HepG2 (cell line): ENCODE measurements around the gene SOCS1. TPM values are rescaled to one million over a fixed set of nuclear protein-coding genes. Genes with fewer than 3 reads are reported as not detected.

Source experiments
- BORCS8-MEF2B ChIP-seq: sonication (generic); formaldehyde crosslinking; IDR thresholded peaks from 2 replicates; pipeline ENCODE4 v1.8.0; 2022; ENCODE audit warnings: mild to moderate bottlenecking, missing genetic modification reagents
- DMAP1 ChIP-seq: IDR thresholded peaks from 2 replicates; pipeline ENCODE4 v1.6.1; 2016
- FOSL1 ChIP-seq: sonication (generic); formaldehyde crosslinking; IDR thresholded peaks from 2 replicates; pipeline ENCODE4 v1.9.0; 2021; ENCODE audit warnings: missing genetic modification reagents, borderline replicate concordance
- KDM1A ChIP-seq: IDR thresholded peaks from 2 replicates; pipeline ENCODE4 v1.6.1; 2016; ENCODE audit warnings: missing compliant biosample characterization
- MATR3 ChIP-seq: sonication (generic); formaldehyde crosslinking; IDR thresholded peaks from 2 replicates; pipeline ENCODE4 v1.4.0; 2020; ENCODE audit warnings: missing genetic modification reagents
- PAX8 ChIP-seq: sonication (generic); formaldehyde crosslinking; IDR thresholded peaks from 2 replicates; pipeline ENCODE4 v1.8.0; 2022; ENCODE audit warnings: mild to moderate bottlenecking, missing genetic modification reagents, borderline replicate concordance
- PPARG ChIP-seq: conservative IDR thresholded peaks from 2 replicates; pipeline ENCODE4 v1.6.1; 2016; ENCODE audit warnings: missing biosample characterization, missing genetic modification reagents
- RXRA ChIP-seq: sonication (generic); formaldehyde crosslinking; IDR thresholded peaks from 2 replicates; pipeline ENCODE4 v1.5.1; 2020; ENCODE audit warnings: missing genetic modification reagents
- SMYD3 ChIP-seq: sonication (generic); formaldehyde crosslinking; IDR thresholded peaks from 2 replicates; pipeline ENCODE4 v1.8.1; 2023; ENCODE audit warnings: mild to moderate bottlenecking, missing genetic modification reagents
- SP2 ChIP-seq: sonication (generic); formaldehyde crosslinking; IDR thresholded peaks from 2 replicates; pipeline ENCODE4 v1.5.1; 2020; ENCODE audit warnings: mild to moderate bottlenecking, missing genetic modification reagents
- SRY ChIP-seq: sonication (generic); formaldehyde crosslinking; IDR thresholded peaks from 2 replicates; pipeline ENCODE4 v1.8.0; 2022; ENCODE audit warnings: mild to moderate bottlenecking, missing genetic modification reagents
- SYNCRIP ChIP-seq: fragments of 200-400 bp; formaldehyde crosslinking; IDR thresholded peaks from 2 replicates; pipeline ENCODE4 v1.6.1; 2018; ENCODE audit warnings: mild to moderate bottlenecking, low read depth, low read length; ENCODE audit not compliant: insufficient read depth
- TBX2 ChIP-seq: sonication (generic); formaldehyde crosslinking; IDR thresholded peaks from 2 replicates; pipeline ENCODE4 v1.5.0; 2020; ENCODE audit warnings: missing genetic modification reagents, mild to moderate bottlenecking, borderline replicate concordance
- ZBTB20 ChIP-seq: sonication (generic); formaldehyde crosslinking; IDR thresholded peaks from 2 replicates; pipeline ENCODE4 v1.8.1; 2023; ENCODE audit warnings: missing genetic modification reagents, low read depth, mild to moderate bottlenecking, borderline replicate concordance
- ZEB1 ChIP-seq: IDR thresholded peaks from 2 replicates; pipeline ENCODE4 v1.6.1; 2012; ENCODE audit warnings: mild to moderate bottlenecking, low read depth, inconsistent platforms; ENCODE audit not compliant: insufficient replicate concordance
- ZNF432 ChIP-seq: sonication (generic); formaldehyde crosslinking; IDR thresholded peaks from 2 replicates; pipeline ENCODE4 v1.5.0; 2020; ENCODE audit warnings: missing genetic modification reagents, mild to moderate bottlenecking, borderline replicate concordance
- ZNF790 ChIP-seq: sonication (generic); formaldehyde crosslinking; IDR thresholded peaks from 2 replicates; pipeline ENCODE4 v1.8.0; 2022; ENCODE audit warnings: missing genetic modification reagents, mild to moderate bottlenecking, borderline replicate concordance
- polyA plus RNA-seq, 8 experiments: library from polyadenylated mRNA; depleted of rRNA in 3 of 8; stranded (reverse) in 7 of 8; unstranded in 1 of 8; fragments of >200 nt; fragmentation: Illumina TruSeq in 4 of 8; extraction: Trizol in 4 of 8; gene quantifications; 2 replicates each; pipeline versions ENCODE4 v1.2.1 to v1.2.3, GENCODE V29; 2011 to 2016; ENCODE audit warnings: low read depth in 4 of 8, missing spikeins in 1 of 8, mixed read lengths in 1 of 8; ENCODE audit not compliant: insufficient read depth in 1 of 8
- total RNA-seq, 5 experiments: library from RNA; depleted of rRNA; stranded (reverse); fragments of >200 nt; fragmentation: Illumina TruSeq; extraction: Trizol; gene quantifications; 2 replicates each; pipeline ENCODE4 v1.2.3, GENCODE V29; 2016; ENCODE audit warnings: low read depth in 1 of 5
- TF ChIP-seq, protein P1 (sequence below): IDR thresholded peaks from 2 replicates; pipeline ENCODE4 v1.4.0; 2020; ENCODE audit warnings: mild to moderate bottlenecking, missing genetic modification reagents
- TF ChIP-seq, protein P2 (sequence below): sonication (generic); formaldehyde crosslinking; IDR thresholded peaks from 2 replicates; pipeline ENCODE4 v1.5.0; 2020; ENCODE audit warnings: missing genetic modification reagents
- TF ChIP-seq, protein P3 (sequence below): sonication (generic); formaldehyde crosslinking; IDR thresholded peaks from 2 replicates; pipeline ENCODE4 v1.4.0; 2020; ENCODE audit warnings: mild to moderate bottlenecking, missing genetic modification reagents
- TF ChIP-seq, protein P4 (sequence below): sonication (generic); formaldehyde crosslinking; IDR thresholded peaks from 2 replicates; pipeline ENCODE4 v1.4.0; 2020; ENCODE audit warnings: missing genetic modification reagents
- TF ChIP-seq, protein P5 (sequence below): IDR thresholded peaks from 2 replicates; pipeline ENCODE4 v1.6.1; 2016

The SOCS1 gene
- total and polyA plus RNA-seq, 2 of the 13 experiments (the other 11 are each of a cell fraction or from before 2014, with no cell fraction given): 5.3 to 6.3 TPM

DNA sequence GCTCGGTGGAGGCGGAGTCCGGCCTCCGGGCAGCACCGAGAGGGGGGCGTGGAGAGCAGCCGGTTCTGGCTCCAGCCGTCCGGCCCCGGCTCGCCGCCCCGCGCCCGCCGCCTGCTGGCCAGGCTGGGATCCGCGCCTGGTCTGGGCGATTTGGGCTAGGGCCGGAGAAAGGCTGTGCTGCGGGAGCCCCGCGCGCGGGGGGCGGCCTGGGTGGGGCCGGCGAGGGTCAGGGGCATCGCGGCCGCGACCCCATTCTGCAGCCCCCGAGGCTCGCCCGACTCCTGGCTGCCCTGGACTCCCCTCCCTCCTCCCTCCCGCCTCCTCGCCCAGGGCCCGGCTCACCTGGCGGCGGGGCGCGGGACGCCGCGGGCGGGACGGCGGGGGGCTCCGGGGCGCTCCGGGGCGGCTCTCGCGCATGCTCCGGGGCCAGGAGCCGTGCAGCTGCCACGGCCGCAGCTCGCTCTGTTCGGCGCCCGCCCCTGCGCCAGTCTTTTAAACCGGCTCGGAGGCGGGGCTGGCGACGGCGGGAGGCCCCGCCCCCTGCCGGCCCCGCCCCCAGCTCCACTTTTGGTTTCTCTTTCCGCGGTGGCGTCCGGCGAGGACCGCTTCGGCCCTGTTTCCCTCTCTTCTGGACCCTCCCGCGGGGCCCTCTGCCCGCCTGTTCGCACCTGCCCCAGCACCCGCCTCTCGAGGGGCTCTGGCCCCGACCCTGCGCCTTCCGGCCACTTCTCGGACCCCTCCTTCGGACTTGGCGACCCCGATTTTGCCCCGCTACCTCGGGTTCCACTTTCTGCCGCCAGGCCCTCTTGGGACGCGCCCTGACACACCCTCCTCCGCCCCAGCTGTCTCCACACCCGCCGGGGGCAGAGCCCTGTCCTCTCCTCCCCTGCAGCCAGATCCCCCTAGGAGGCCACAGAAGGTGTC is at the start of gene SOCS1 (continued):
- TF ChIP-seq, protein P1, sequence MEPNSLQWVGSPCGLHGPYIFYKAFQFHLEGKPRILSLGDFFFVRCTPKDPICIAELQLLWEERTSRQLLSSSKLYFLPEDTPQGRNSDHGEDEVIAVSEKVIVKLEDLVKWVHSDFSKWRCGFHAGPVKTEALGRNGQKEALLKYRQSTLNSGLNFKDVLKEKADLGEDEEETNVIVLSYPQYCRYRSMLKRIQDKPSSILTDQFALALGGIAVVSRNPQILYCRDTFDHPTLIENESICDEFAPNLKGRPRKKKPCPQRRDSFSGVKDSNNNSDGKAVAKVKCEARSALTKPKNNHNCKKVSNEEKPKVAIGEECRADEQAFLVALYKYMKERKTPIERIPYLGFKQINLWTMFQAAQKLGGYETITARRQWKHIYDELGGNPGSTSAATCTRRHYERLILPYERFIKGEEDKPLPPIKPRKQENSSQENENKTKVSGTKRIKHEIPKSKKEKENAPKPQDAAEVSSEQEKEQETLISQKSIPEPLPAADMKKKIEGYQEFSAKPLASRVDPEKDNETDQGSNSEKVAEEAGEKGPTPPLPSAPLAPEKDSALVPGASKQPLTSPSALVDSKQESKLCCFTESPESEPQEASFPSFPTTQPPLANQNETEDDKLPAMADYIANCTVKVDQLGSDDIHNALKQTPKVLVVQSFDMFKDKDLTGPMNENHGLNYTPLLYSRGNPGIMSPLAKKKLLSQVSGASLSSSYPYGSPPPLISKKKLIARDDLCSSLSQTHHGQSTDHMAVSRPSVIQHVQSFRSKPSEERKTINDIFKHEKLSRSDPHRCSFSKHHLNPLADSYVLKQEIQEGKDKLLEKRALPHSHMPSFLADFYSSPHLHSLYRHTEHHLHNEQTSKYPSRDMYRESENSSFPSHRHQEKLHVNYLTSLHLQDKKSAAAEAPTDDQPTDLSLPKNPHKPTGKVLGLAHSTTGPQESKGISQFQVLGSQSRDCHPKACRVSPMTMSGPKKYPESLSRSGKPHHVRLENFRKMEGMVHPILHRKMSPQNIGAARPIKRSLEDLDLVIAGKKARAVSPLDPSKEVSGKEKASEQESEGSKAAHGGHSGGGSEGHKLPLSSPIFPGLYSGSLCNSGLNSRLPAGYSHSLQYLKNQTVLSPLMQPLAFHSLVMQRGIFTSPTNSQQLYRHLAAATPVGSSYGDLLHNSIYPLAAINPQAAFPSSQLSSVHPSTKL: peak; percentile 29; the same call in 1 of the 2 replicates
- TF ChIP-seq TBX2 (CRISPR knock-in tag) (peak; percentile 70), ZEB1 (peak; percentile 59), PPARG (CRISPR knock-in tag) (0 out of 2 replicates have a peak, but pooled peaks have one; percentile 50), BORCS8-MEF2B (CRISPR knock-in tag) (peak; percentile 20; the same call in 1 of the 2 replicates), DMAP1 (CRISPR knock-in tag) (peak; percentile 68; the same call in 1 of the 2 replicates), MATR3 (CRISPR knock-in tag) (no peak), SMYD3 (CRISPR knock-in tag) (no peak), ZNF432 (CRISPR knock-in tag) (no peak), ZBTB20 (0 out of 2 replicates have a peak, but pooled peaks have one; percentile 10), RXRA (CRISPR knock-in tag) (0 out of 2 replicates have a peak, but pooled peaks have one; percentile 52), SP2 (CRISPR knock-in tag) (peak; percentile 60; the same call in 1 of the 2 replicates), KDM1A (CRISPR knock-in tag) (no peak), SRY (CRISPR knock-in tag) (peak; percentile 91; the same call in 1 of the 2 replicates), PAX8 (CRISPR knock-in tag) (no peak; the same call in 1 of the 2 replicates), FOSL1 (peak; percentile 60; the same call in 1 of the 2 replicates), SYNCRIP (no peak), ZNF790 (CRISPR knock-in tag) (peak; percentile 83)
- TF ChIP-seq, protein P2, sequence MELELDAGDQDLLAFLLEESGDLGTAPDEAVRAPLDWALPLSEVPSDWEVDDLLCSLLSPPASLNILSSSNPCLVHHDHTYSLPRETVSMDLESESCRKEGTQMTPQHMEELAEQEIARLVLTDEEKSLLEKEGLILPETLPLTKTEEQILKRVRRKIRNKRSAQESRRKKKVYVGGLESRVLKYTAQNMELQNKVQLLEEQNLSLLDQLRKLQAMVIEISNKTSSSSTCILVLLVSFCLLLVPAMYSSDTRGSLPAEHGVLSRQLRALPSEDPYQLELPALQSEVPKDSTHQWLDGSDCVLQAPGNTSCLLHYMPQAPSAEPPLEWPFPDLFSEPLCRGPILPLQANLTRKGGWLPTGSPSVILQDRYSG (CRISPR knock-in tag): peak; percentile 79
- TF ChIP-seq, protein P3, sequence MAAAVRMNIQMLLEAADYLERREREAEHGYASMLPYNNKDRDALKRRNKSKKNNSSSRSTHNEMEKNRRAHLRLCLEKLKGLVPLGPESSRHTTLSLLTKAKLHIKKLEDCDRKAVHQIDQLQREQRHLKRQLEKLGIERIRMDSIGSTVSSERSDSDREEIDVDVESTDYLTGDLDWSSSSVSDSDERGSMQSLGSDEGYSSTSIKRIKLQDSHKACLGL (CRISPR knock-in tag): 0 out of 2 replicates have a peak, but pooled peaks have one; percentile 77
- TF ChIP-seq, protein P4, sequence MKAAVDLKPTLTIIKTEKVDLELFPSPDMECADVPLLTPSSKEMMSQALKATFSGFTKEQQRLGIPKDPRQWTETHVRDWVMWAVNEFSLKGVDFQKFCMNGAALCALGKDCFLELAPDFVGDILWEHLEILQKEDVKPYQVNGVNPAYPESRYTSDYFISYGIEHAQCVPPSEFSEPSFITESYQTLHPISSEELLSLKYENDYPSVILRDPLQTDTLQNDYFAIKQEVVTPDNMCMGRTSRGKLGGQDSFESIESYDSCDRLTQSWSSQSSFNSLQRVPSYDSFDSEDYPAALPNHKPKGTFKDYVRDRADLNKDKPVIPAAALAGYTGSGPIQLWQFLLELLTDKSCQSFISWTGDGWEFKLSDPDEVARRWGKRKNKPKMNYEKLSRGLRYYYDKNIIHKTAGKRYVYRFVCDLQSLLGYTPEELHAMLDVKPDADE (CRISPR knock-in tag): peak; percentile 91; the same call in 1 of the 2 replicates
- TF ChIP-seq, protein P5, sequence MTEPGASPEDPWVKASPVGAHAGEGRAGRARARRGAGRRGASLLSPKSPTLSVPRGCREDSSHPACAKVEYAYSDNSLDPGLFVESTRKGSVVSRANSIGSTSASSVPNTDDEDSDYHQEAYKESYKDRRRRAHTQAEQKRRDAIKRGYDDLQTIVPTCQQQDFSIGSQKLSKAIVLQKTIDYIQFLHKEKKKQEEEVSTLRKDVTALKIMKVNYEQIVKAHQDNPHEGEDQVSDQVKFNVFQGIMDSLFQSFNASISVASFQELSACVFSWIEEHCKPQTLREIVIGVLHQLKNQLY (CRISPR knock-in tag): no peak
